Hematopoietic multipotent progenitor cell treated with erythropoietin and hydrocortisone succinate and interleukin-3 and kit ligand, for 15 days (in vitro differentiated cells): ENCODE results near the gene SRGAP3.
"Not testable (repeated sequence)": the region's sequence is repeated elsewhere in the genome, so short reads cannot be mapped to it uniquely, and the experiment has no call there.

Experiments
- DNase-seq: peaks from one replicate; pipeline ENCODE4 v3.0.0-alpha.2; 2015; ENCODE audit warnings: low spot score

The SRGAP3 gene

GRCh38 chr3:9113040-9113439 lies 136.4 kb downstream of the SRGAP3 start:
- no peak for DNase-seq

GRCh38 chr3:9111866-9112265 lies 137.6 kb downstream of the SRGAP3 start:
- no peak for DNase-seq

- no peak for DNase-seq
Measured at GRCh38 chr3:9111417-9111816, 138.0 kb downstream of the SRGAP3 start.

- DNase-seq: no peak
Measured at GRCh38 chr3:9110802-9111201, 138.6 kb downstream of the SRGAP3 start.

GRCh38 chr3:9110316-9110715 lies 139.1 kb downstream of the SRGAP3 start:
- DNase-seq: no peak

GRCh38 chr3:9109568-9109914 lies 139.9 kb downstream of the SRGAP3 start:
- no peak for DNase-seq

GRCh38 chr3:9108876-9109567 lies 140.4 kb downstream of the SRGAP3 start:
- no peak for DNase-seq

GRCh38 chr3:9107738-9108137 lies 141.7 kb downstream of the SRGAP3 start:
- no peak for DNase-seq

GRCh38 chr3:9105421-9105820 lies 144.0 kb downstream of the SRGAP3 start:
- DNase-seq: no peak

GRCh38 chr3:9104121-9104520 lies 145.3 kb downstream of the SRGAP3 start:
- DNase-seq: no peak

- no peak for DNase-seq
Measured at GRCh38 chr3:9102240-9102981, 147.0 kb downstream of the SRGAP3 start.

- no peak for DNase-seq
Measured at GRCh38 chr3:9101286-9101685, 148.2 kb downstream of the SRGAP3 start.

- DNase-seq: no peak
Measured at GRCh38 chr3:9100513-9100894, 148.9 kb downstream of the SRGAP3 start.

GRCh38 chr3:9099702-9100512 lies 149.5 kb downstream of the SRGAP3 start:
- DNase-seq: no peak

GRCh38 chr3:9098716-9099675 lies 150.4 kb downstream of the SRGAP3 start:
- DNase-seq: no peak

GRCh38 chr3:9097495-9097894 lies 152.0 kb downstream of the SRGAP3 start:
- DNase-seq: no peak

GRCh38 chr3:9091486-9092235 lies 157.8 kb downstream of the SRGAP3 start:
- no peak for DNase-seq

- no peak for DNase-seq
Measured at GRCh38 chr3:9088441-9089353, 160.7 kb downstream of the SRGAP3 start.

- DNase-seq: no peak
Measured at GRCh38 chr3:9087831-9088413, 161.5 kb downstream of the SRGAP3 start.

GRCh38 chr3:9085428-9085827 lies 164.0 kb downstream of the SRGAP3 start:
- not testable (repeated sequence) for DNase-seq
